ENCODE results near the gene DEFB126.

- no peak for TF ChIP-seq CTCF (IDR thresholded peaks at IDR 0.05; ENCODE audit: low read depth, low read length, poor library complexity, severe bottlenecking)
- TF ChIP-seq EZH2phosphoT487 (IDR thresholded peaks at IDR 0.05; ENCODE audit: borderline replicate concordance, low read length) = no peak
These were observed 22.2 kb downstream of the DEFB126 start for GRCh38 chr20:164618-165017.
